ENCODE data around the gene IQSEC1.

Gene IQSEC1

GRCh38 chr3:13009946-13010315, 63.3 kb downstream of the IQSEC1 start:
- Histone ChIP-seq H3K27ac (peak overlapping the region in 1 of 2 donors; percentile 60), H3K4me3 (no peak overlapping the region)
- TF ChIP-seq CTCF (IDR thresholded peaks at IDR 0.05): no peak
- DNase-seq (ENCODE audit: low spot score): no peak

GRCh38 chr3:13009132-13009945, 63.9 kb downstream of the IQSEC1 start:
- Histone ChIP-seq H3K27ac (peak overlapping the region in 1 of 2 donors; percentile 60), H3K4me3 (no peak overlapping the region)
- DNase-seq (ENCODE audit: low spot score): no peak
- TF ChIP-seq CTCF (IDR thresholded peaks at IDR 0.05): no peak

- Histone ChIP-seq H3K4me3 (no peak overlapping the region), H3K27ac (no peak overlapping the region)
- no peak for TF ChIP-seq CTCF (IDR thresholded peaks at IDR 0.05)
- DNase-seq (ENCODE audit: low spot score): no peak
These were observed 64.9 kb downstream of the IQSEC1 start for GRCh38 chr3:13008155-13008995.

- TF ChIP-seq CTCF (IDR thresholded peaks at IDR 0.05): no peak
- H3K4me3 ChIP-seq: no peak overlapping the region
- H3K27ac ChIP-seq: no peak overlapping the region
- DNase-seq (ENCODE audit: low spot score): no peak
These were observed 65.8 kb downstream of the IQSEC1 start for GRCh38 chr3:13007251-13007941.

GRCh38 chr3:13006216-13006990, 66.8 kb downstream of the IQSEC1 start:
- Histone ChIP-seq H3K27ac (no peak overlapping the region), H3K4me3 (no peak overlapping the region)
- no peak for TF ChIP-seq CTCF (IDR thresholded peaks at IDR 0.05)
- DNase-seq (ENCODE audit: low spot score): no peak

- no peak for TF ChIP-seq CTCF (IDR thresholded peaks at IDR 0.05)
- no peak for DNase-seq (ENCODE audit: low spot score)
- no peak overlapping the region for H3K27ac ChIP-seq
- H3K4me3 ChIP-seq: no peak overlapping the region
These were observed 67.9 kb downstream of the IQSEC1 start for GRCh38 chr3:13005301-13005700.

Measured in coronary artery (tissue), 2 donors.